GM13976 (cell line): ENCODE measurements around the gene TPRA1.

Experiments used
- DNase-seq: peaks from one replicate; pipeline ENCODE4 v3.0.0; 2012; ENCODE audit warnings: low spot score
- CTCF ChIP-seq: IDR thresholded peaks from 2 replicates; pipeline ENCODE4 v1.5.1; 2012; ENCODE audit warnings: borderline replicate concordance, mild to moderate bottlenecking; ENCODE audit not compliant: insufficient read depth; ENCODE audit errors: extremely low read depth, missing control alignments, control extremely low read depth
- in situ Hi-C: fragments of 300-500 bp; cut with MboI; formaldehyde crosslinking; loops from one replicate; pipeline ENCODE4 v1.12.0; 2022; ENCODE audit warnings: low sequenced_read_pairs, mixed read lengths, inconsistent platforms; ENCODE audit not compliant: unreplicated experiment

Gene TPRA1

DNA sequence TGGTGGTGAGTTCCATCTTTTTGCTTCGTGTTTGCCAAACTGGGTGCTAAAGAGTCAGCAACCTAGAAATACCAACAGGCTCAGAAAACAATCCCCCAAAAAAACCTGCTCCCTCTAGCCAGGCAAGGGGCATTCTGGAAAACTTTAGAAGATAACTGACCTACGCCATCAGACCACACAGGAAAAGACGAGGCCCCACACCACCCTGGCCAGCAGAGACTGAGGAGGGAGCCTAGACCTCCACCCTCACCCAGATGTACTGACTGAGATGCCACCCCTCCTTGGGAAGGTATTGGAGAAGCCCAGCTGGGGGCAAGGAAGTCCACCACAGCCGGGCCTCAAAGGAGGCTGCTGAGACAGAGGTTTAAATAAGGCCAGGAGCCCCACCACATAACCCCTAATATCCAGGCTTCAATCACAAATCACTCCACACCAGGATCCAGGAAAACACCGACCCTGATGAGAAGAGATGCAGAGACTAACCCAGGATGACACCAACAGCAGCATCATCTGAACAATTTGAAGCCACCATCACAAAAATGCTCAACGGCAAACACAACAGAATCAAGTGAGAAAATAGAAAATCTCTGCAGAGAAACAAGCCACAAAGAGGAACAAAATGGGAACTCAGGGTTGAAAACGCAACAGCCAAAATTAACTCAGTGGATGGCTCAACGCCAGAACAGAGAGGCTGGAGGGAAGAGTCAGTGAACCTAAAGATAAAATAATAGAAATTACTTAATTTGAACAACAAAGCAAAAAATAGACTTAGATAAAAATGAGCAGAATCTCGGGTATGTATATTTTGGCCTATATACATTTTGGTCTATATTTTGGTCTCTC, 61.0 kb downstream of the TPRA1 start:
- peak; percentile 28 for DNase-seq
- in situ Hi-C loops = no loop called here
- TF ChIP-seq CTCF = no peak

DNA sequence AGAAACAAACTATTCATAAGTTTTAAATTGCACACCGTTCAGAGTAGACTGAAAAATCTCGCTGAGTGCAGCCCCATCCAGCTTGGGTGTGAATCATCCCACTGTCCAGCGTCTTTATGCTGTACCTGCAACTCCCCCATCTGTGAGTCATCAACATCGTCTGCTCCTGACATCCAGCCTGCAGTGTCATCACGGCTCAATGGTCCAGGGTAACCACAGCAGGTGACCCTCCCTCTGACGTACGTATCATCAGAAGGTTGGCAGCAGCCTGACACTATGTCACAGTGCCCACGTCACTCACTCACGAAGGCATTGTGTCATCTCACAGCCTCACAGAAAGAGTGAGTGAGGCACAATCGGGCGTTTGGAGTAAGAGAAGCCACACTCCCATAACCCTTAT, 65.2 kb downstream of the TPRA1 start:
- no peak for DNase-seq
- no peak for TF ChIP-seq CTCF
- in situ Hi-C loops = no loop called here

DNA sequence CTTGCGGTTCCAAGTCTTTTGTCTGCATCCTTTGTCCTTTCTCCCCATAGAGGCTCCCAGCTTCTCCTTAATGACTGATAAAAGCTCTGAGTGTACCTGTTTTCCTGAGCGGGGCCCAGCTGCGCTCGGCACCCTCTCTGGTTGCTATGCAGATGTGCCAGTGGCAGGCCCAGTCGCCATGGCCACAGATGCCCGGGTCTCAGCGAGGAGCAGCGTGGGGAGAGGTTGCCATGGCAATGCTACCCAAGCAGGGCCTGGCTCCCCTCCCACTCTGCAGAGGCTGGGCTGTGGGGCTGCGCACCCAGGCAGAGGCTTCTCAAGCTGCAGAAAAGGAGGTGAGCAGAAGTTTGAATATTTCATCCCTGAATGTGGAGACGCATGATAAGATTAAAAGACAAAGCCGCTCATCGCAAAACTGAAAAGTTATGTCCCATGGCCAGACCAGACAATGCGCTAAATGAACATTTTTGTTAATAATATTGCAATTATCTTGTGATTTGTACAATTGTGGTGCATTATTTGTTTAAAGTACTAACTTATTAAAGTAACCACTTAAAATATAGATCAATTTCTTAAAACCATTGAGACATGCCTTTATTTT, 66.1 kb downstream of the TPRA1 start:
- TF ChIP-seq CTCF = no peak
- in situ Hi-C loops = no loop called here
- no peak for DNase-seq
